Loucy (cell line): ENCODE measurements around the gene SSTR1.

Source experiments
- EZH2phosphoT487 ChIP-seq: fragments of 200-600 bp; IDR thresholded peaks from 2 replicates; pipeline ENCODE4 v1.6.1; 2018; ENCODE audit warnings: antibody characterized with exemption, mild to moderate bottlenecking, moderate library complexity, borderline replicate concordance
- TF ChIP-seq, protein P1 (sequence below): fragments of 200-600 bp; sonication (generic); conservative IDR thresholded peaks from 2 replicates; pipeline ENCODE4 v1.5.1; 2014; ENCODE audit warnings: mild to moderate bottlenecking, antibody characterized with exemption, low read length

GRCh38 chr14:38238878-38239277 is 31.2 kb downstream of the SSTR1 start:
- TF ChIP-seq, protein P1, sequence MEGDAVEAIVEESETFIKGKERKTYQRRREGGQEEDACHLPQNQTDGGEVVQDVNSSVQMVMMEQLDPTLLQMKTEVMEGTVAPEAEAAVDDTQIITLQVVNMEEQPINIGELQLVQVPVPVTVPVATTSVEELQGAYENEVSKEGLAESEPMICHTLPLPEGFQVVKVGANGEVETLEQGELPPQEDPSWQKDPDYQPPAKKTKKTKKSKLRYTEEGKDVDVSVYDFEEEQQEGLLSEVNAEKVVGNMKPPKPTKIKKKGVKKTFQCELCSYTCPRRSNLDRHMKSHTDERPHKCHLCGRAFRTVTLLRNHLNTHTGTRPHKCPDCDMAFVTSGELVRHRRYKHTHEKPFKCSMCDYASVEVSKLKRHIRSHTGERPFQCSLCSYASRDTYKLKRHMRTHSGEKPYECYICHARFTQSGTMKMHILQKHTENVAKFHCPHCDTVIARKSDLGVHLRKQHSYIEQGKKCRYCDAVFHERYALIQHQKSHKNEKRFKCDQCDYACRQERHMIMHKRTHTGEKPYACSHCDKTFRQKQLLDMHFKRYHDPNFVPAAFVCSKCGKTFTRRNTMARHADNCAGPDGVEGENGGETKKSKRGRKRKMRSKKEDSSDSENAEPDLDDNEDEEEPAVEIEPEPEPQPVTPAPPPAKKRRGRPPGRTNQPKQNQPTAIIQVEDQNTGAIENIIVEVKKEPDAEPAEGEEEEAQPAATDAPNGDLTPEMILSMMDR = no peak
- no peak for TF ChIP-seq EZH2phosphoT487
